A549 (cell line): ENCODE measurements around the gene HEPHL1. TPM values are rescaled to one million over a fixed set of nuclear protein-coding genes. Genes with fewer than 3 reads are reported as not detected.

ENCODE experiments used
- ATAC-seq, 2 experiments: fragments of 200-7000 bp in 1 of 2; fragments of >200 bp in 1 of 2; cut with Nextera tagmentation in 1 of 2; cut with Tn5 transposase in 1 of 2; 3 replicates each; pipeline versions ENCODE4 v1.8.0 to v1.9.1; 2018 to 2020; ENCODE audit warnings: mild to moderate bottlenecking in 1 of 2, moderate library complexity in 1 of 2
- CTCF ChIA-PET: fragments of 300-600 bp; sonication (Branson Sonifier 250); formaldehyde crosslinking; extraction: SDS; loops from one replicate; lab custom pipeline; 2021; ENCODE audit warnings: antibody characterized with exemption, inconsistent platforms; lab: Yijun Ruan, JAX
- POLR2A ChIA-PET: fragments of 350-600 bp; formaldehyde crosslinking; extraction: SDS; loops from one replicate; lab custom pipeline; 2021; ENCODE audit warnings: antibody characterized with exemption, inconsistent platforms; lab: Yijun Ruan, JAX
- DNase-seq, 2 experiments: peaks; one replicate each; pipeline versions ENCODE4 v3.0.0 to v3.0.0-alpha.2; 2011 to 2016; ENCODE audit warnings: low read depth in 1 of 2, low spot score in 1 of 2
- FAIRE-seq: peaks from 2 replicates; lab custom pipeline; 2011; peaks lifted over from hg19 to GRCh38; lab: Jason Lieb, UNC
- H3K27ac ChIP-seq, 2 experiments: fragments of >200 bp; sonication (Bioruptor Twin); formaldehyde crosslinking; 3 replicates each; pipeline ENCODE4 v1.5.1; 2016 to 2017
- H3K4me1 ChIP-seq: fragments of >200 bp; sonication (Bioruptor Twin); formaldehyde crosslinking; 3 replicates; pipeline ENCODE4 v1.6.1; 2016
- H3K4me2 ChIP-seq: fragments of >200 bp; sonication (Bioruptor Twin); formaldehyde crosslinking; 3 replicates; pipeline ENCODE4 v1.6.1; 2016
- H3K4me3 ChIP-seq: fragments of >200 bp; sonication (Bioruptor Twin); formaldehyde crosslinking; 3 replicates; pipeline ENCODE4 v1.5.1; 2016
- H3K9me3 ChIP-seq: fragments of >200 bp; sonication (Bioruptor Twin); formaldehyde crosslinking; 3 replicates; pipeline ENCODE4 v1.6.1; 2016
- BCL3 ChIP-seq: fragments of >200 bp; sonication (Bioruptor Twin); formaldehyde crosslinking; IDR thresholded peaks from 3 replicates; pipeline ENCODE4 v1.6.1; 2016
- CBX2 ChIP-seq: fragments of 200-600 bp; sonication (generic); IDR thresholded peaks from 2 replicates; pipeline ENCODE4 v1.6.1; 2016; ENCODE audit warnings: low read depth, mild to moderate bottlenecking, borderline replicate concordance
- CEBPB ChIP-seq, 2 experiments: fragments of >200 bp in 1 of 2; sonication (Bioruptor Twin) in 1 of 2; formaldehyde crosslinking in 1 of 2; IDR thresholded peaks; 2 replicates each; pipeline ENCODE4 v1.6.1; 2012 to 2016
- E2F6 ChIP-seq: IDR thresholded peaks from 2 replicates; pipeline ENCODE4 v1.6.1; 2012; ENCODE audit warnings: low read depth, borderline replicate concordance
- EP300 ChIP-seq, 2 experiments: fragments of >200 bp; sonication (Bioruptor Twin); formaldehyde crosslinking; IDR thresholded peaks; 2 replicates in 1 of 2; 3 replicates in 1 of 2; pipeline ENCODE4 v1.6.1; 2016 to 2017
- FOSB ChIP-seq: fragments of 250-450 bp; sonication (Bioruptor Pico); IDR thresholded peaks from 2 replicates; pipeline ENCODE4 v1.5.0; 2020; ENCODE audit warnings: mild to moderate bottlenecking, moderate library complexity
- FOSL2 ChIP-seq, 2 experiments: fragments of 450-650 bp in 1 of 2; fragments of >200 bp in 1 of 2; sonication (Bioruptor Twin) in 1 of 2; formaldehyde crosslinking; IDR thresholded peaks; 2 replicates each; pipeline versions ENCODE4 v1.5.0 to v1.6.1; 2016 to 2020; ENCODE audit warnings: mild to moderate bottlenecking in 1 of 2, moderate library complexity in 1 of 2
- FOXS1 ChIP-seq: fragments of 250-450 bp; sonication (Bioruptor Pico); IDR thresholded peaks from 2 replicates; pipeline ENCODE4 v1.5.0; 2020; ENCODE audit warnings: mild to moderate bottlenecking, moderate library complexity
- GATA3 ChIP-seq: IDR thresholded peaks from 2 replicates; pipeline ENCODE4 v1.6.1; 2012; ENCODE audit warnings: borderline replicate concordance
- JUN ChIP-seq, 2 experiments: fragments of >200 bp; sonication (Bioruptor Twin); formaldehyde crosslinking; IDR thresholded peaks; 2 replicates in 1 of 2; 3 replicates in 1 of 2; pipeline ENCODE4 v1.6.1; 2016 to 2017
- KDM1A ChIP-seq: fragments of 200-600 bp; sonication (generic); IDR thresholded peaks from 2 replicates; pipeline ENCODE4 v1.6.1; 2016; ENCODE audit warnings: low read depth, mild to moderate bottlenecking
- MAZ ChIP-seq: fragments of 150-350 bp; IDR thresholded peaks from 2 replicates; pipeline ENCODE4 v1.6.1; 2014; ENCODE audit warnings: antibody characterized with exemption, low read depth, low read length, borderline replicate concordance
- MYC ChIP-seq: IDR thresholded peaks from 2 replicates; pipeline ENCODE4 v1.6.1; 2012; ENCODE audit warnings: mild to moderate bottlenecking, inconsistent platforms, low read length, improper control_type of control experiment, borderline replicate concordance
- NPAS2 ChIP-seq: fragments of 250-450 bp; sonication (Bioruptor Pico); IDR thresholded peaks from 2 replicates; pipeline ENCODE4 v1.8.0; 2022; ENCODE audit warnings: mild to moderate bottlenecking, moderate library complexity, borderline replicate concordance
- PBX3 ChIP-seq: IDR thresholded peaks from 2 replicates; pipeline ENCODE4 v1.6.1; 2012
- PHF8 ChIP-seq: fragments of 200-600 bp; sonication (generic); IDR thresholded peaks from 2 replicates; pipeline ENCODE4 v1.6.1; 2016; ENCODE audit warnings: low read depth, mild to moderate bottlenecking, antibody characterized with exemption, moderate library complexity, borderline replicate concordance
- POLR2A ChIP-seq: IDR thresholded peaks from 2 replicates; pipeline ENCODE4 v1.6.1; 2012; ENCODE audit warnings: mild to moderate bottlenecking, low read length
- RAD21 ChIP-seq, 2 experiments: fragments of >200 bp in 1 of 2; sonication (Bioruptor Twin) in 1 of 2; formaldehyde crosslinking in 1 of 2; IDR thresholded peaks in 1 of 2; conservative IDR thresholded peaks in 1 of 2; 2 replicates in 1 of 2; 3 replicates in 1 of 2; pipeline ENCODE4 v1.6.1; 2012 to 2018; ENCODE audit warnings: inconsistent platforms in 1 of 2
- RARB ChIP-seq: fragments of 250-450 bp; sonication (Bioruptor Pico); IDR thresholded peaks from 2 replicates; pipeline ENCODE4 v1.8.0; 2021; ENCODE audit warnings: mild to moderate bottlenecking, moderate library complexity
- RCOR1 ChIP-seq: fragments of 150-350 bp; IDR thresholded peaks from 2 replicates; pipeline ENCODE4 v1.6.1; 2014; ENCODE audit warnings: antibody characterized with exemption, low read length, low read depth
- TFCP2L1 ChIP-seq: fragments of 250-450 bp; sonication (Bioruptor Pico); IDR thresholded peaks from 2 replicates; pipeline ENCODE4 v1.5.0; 2021; ENCODE audit warnings: mild to moderate bottlenecking
- ZC3H11A ChIP-seq: fragments of 450-650 bp; IDR thresholded peaks from 2 replicates; pipeline ENCODE4 v1.6.1; 2014; ENCODE audit warnings: antibody characterized with exemption, mild to moderate bottlenecking
- WGBS: methylation state at CpG from one replicate; pipeline ENCODE4 v1.1.6; 2017; ENCODE audit errors: missing lambda C conversion rate; 5-methylcytosine and 5-hydroxymethylcytosine counted together
- polyA plus RNA-seq, 4 experiments: library from polyadenylated mRNA; depleted of rRNA in 3 of 4; stranded (reverse); fragments of >200 nt; fragmentation: RNase III in 1 of 4; extraction: RNeasy Plus Mini Kit Qiagen cat#74134 plus additional on column Dnase treatment in 1 of 4; gene quantifications; 2 replicates in 3 of 4; 3 replicates in 1 of 4; pipeline ENCODE4 v1.2.3, GENCODE V29; 2011 to 2017
- TF ChIP-seq, protein P1 (sequence below): IDR thresholded peaks from 2 replicates; pipeline ENCODE4 v1.6.1; 2012
- TF ChIP-seq, protein P2 (sequence below): fragments of 250-450 bp; sonication (Bioruptor Pico); IDR thresholded peaks from 2 replicates; pipeline ENCODE4 v1.5.0; 2021; ENCODE audit warnings: mild to moderate bottlenecking, moderate library complexity, borderline replicate concordance
- TF ChIP-seq, protein P3 (sequence below): fragments of 250-450 bp; sonication (Bioruptor Pico); IDR thresholded peaks from 2 replicates; pipeline ENCODE4 v1.5.0; 2020; ENCODE audit warnings: low read depth, mild to moderate bottlenecking, moderate library complexity

Gene HEPHL1
- polyA plus RNA-seq, 2 of the 4 experiments (the other 2 are of a cell fraction), result not detected

- TF ChIP-seq FOSL2 (IDR thresholded peaks at IDR 0.05) (no peak), FOSL2 (CRISPR knock-in tag; IDR thresholded peaks at IDR 0.05) (no peak)
- TF ChIP-seq, all 56 proteins: peak for 0
These were observed 69.9 kb downstream of the HEPHL1 start (continued) for GRCh38 chr11:94091091-94091490.

DNA sequence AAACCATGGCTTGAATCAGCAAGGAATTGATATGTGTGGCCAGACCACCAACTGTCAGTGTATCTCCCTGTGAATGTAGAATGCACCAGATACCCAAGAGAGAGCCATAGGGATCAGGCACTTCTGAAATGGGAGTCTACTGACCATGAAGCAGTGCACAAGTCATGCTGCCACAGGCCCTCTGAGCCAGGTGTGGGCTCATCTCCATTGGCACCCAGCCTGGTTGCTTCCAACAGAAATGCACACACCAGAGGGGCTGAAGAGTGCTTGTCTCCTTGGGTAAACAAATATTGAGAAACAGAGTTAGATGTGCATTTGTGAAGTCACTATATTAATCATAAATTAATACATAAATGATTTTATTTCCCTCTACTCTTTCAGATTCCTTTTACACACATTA, 79.1 kb downstream of the HEPHL1 start:
- no peaks in the 10 kb centered on the region for H3K9me3 ChIP-seq
- no peak for TF ChIP-seq ZC3H11A
- TF ChIP-seq, protein P1, sequence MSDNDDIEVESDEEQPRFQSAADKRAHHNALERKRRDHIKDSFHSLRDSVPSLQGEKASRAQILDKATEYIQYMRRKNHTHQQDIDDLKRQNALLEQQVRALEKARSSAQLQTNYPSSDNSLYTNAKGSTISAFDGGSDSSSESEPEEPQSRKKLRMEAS, result no peak
- no peak for TF ChIP-seq FOSL2 (IDR thresholded peaks at IDR 0.05)
- TF ChIP-seq FOSL2 (CRISPR knock-in tag; IDR thresholded peaks at IDR 0.05), result no peak
- no peak for TF ChIP-seq POLR2A
- no peak for TF ChIP-seq RCOR1
- TF ChIP-seq MAZ, result no peak
- TF ChIP-seq EP300 (IDR thresholded peaks at IDR 0.05), result no peak
- no peak for TF ChIP-seq RARB (CRISPR knock-in tag)
- TF ChIP-seq, protein P2, sequence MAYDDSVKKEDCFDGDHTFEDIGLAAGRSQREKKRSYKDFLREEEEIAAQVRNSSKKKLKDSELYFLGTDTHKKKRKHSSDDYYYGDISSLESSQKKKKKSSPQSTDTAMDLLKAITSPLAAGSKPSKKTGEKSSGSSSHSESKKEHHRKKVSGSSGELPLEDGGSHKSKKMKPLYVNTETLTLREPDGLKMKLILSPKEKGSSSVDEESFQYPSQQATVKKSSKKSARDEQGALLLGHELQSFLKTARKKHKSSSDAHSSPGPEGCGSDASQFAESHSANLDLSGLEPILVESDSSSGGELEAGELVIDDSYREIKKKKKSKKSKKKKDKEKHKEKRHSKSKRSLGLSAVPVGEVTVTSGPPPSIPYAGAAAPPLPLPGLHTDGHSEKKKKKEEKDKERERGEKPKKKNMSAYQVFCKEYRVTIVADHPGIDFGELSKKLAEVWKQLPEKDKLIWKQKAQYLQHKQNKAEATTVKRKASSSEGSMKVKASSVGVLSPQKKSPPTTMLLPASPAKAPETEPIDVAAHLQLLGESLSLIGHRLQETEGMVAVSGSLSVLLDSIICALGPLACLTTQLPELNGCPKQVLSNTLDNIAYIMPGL (CRISPR knock-in tag), result no peak
- TF ChIP-seq FOSB (CRISPR knock-in tag), result no peak
- no peak for TF ChIP-seq CEBPB (IDR thresholded peaks at IDR 0.05)
- TF ChIP-seq TFCP2L1 (CRISPR knock-in tag), result no peak
- no peak for TF ChIP-seq E2F6
- no peak for TF ChIP-seq JUN (IDR thresholded peaks at IDR 0.05)
- no peak for TF ChIP-seq MYC
- no peak for TF ChIP-seq KDM1A
- TF ChIP-seq CBX2, result no peak
- no peak overlapping the region for H3K4me2 ChIP-seq
- no peak overlapping the region for H3K27ac ChIP-seq
- DNase-seq (no peak), ATAC-seq (no peak), FAIRE-seq (no peak)
- H3K4me3 ChIP-seq, result no peak overlapping the region
- ChIA-PET POLR2A (no interaction called here), CTCF (no interaction called here)
- H3K4me1 ChIP-seq, result no peaks in the 10 kb centered on the region

GRCh38 chr11:94103471-94103870, 82.3 kb downstream of the HEPHL1 start:
- Histone ChIP-seq H3K4me3 (no peak overlapping the region), H3K4me1 (no peaks in the 10 kb centered on the region), H3K9me3 (no peaks in the 10 kb centered on the region), H3K27ac (no peak overlapping the region)
- ATAC-seq (no peak), DNase-seq (no peak)
- POLR2A ChIA-PET, result no interaction called here
- 0% methylated on average over 1 of the region's 1 CpG for WGBS
- TF ChIP-seq NPAS2 (CRISPR knock-in tag) (no peak), POLR2A (no peak), BCL3 (no peak), PBX3 (no peak), JUN (IDR thresholded peaks at IDR 0.05) (no peak), PHF8 (no peak), RAD21 (conservative IDR thresholded peaks at IDR 0.05 in 1 of 2, IDR thresholded peaks at IDR 0.05 in 1 of 2) (no peak), FOXS1 (no peak), GATA3 (no peak), E2F6 (no peak)
- TF ChIP-seq, protein P3, sequence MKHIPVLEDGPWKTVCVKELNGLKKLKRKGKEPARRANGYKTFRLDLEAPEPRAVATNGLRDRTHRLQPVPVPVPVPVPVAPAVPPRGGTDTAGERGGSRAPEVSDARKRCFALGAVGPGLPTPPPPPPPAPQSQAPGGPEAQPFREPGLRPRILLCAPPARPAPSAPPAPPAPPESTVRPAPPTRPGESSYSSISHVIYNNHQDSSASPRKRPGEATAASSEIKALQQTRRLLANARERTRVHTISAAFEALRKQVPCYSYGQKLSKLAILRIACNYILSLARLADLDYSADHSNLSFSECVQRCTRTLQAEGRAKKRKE (CRISPR knock-in tag), result no peak
- TF ChIP-seq, protein P1, result no peak
- TF ChIP-seq, all 56 proteins: peak for 0
- H3K4me2 ChIP-seq, result no peak overlapping the region
- no peak for FAIRE-seq
- CTCF ChIA-PET, result no interaction called here
